Tibial nerve (tissue), 4 donors: ENCODE results near the gene FFAR1.
A peak's percentile ranks its signal among the peaks of the same experiment; 100 is the strongest.

Source experiments
- EP300 ChIP-seq, 2 donors: sonication (generic); formaldehyde crosslinking; IDR thresholded peaks; one replicate each; pipeline ENCODE4 v1.6.1; 2017; ENCODE audit warnings: antibody characterized with exemption in 2 of 2, mild to moderate bottlenecking in 1 of 2
- TF ChIP-seq, protein P1 (sequence below), 5 experiments: fragments of 200-600 bp in 3 of 5; fragments of 450-650 bp in 2 of 5; sonication (generic) in 3 of 5; IDR thresholded peaks; one replicate each; pipeline ENCODE4 v1.5.1; 2016 to 2019; ENCODE audit warnings: antibody characterized with exemption in 5 of 5, mild to moderate bottlenecking in 3 of 5, moderate library complexity in 2 of 5

DNA sequence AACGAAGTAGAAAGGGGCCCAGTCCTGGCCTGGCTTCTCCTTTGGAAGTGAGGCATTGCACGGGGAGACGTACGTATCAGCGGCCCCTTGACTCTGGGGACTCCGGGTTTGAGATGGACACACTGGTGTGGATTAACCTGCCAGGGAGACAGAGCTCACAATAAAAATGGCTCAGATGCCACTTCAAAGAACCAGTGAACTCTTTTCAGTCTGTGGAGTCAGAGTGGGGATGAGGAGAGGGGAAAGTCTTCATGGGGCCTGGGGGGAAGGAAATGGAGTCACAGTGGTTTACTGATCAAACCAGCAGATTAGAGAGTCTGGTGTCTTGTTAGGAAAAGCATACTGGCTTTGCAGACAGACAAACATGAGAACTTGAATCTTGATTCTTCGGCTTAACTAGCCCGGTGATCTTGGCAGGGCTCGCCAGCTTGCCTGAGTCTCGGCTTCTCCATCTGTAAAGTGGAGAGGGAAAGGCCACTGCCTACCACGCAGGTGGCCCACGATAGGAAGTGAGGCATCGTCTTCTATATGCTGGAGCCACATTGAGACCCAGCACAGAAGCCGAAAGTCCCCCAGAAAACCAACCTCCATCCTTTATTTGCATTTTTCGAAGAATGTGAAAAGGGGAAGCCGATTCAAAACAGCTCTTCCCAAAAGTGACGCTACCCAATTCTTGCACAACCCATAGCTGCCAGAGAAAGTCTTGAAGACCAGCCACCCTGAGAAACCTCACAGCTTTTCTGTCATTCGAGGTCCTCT lies at the start of gene FFAR1:
- TF ChIP-seq EP300 (IDR thresholded peaks at IDR 0.05): peak in 1 of 2 donors; percentile 16
- TF ChIP-seq, protein P1, sequence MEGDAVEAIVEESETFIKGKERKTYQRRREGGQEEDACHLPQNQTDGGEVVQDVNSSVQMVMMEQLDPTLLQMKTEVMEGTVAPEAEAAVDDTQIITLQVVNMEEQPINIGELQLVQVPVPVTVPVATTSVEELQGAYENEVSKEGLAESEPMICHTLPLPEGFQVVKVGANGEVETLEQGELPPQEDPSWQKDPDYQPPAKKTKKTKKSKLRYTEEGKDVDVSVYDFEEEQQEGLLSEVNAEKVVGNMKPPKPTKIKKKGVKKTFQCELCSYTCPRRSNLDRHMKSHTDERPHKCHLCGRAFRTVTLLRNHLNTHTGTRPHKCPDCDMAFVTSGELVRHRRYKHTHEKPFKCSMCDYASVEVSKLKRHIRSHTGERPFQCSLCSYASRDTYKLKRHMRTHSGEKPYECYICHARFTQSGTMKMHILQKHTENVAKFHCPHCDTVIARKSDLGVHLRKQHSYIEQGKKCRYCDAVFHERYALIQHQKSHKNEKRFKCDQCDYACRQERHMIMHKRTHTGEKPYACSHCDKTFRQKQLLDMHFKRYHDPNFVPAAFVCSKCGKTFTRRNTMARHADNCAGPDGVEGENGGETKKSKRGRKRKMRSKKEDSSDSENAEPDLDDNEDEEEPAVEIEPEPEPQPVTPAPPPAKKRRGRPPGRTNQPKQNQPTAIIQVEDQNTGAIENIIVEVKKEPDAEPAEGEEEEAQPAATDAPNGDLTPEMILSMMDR (IDR thresholded peaks at IDR 0.05): no peak
